ENCODE measurements around the gene CDC14B.

The CDC14B gene

DNA sequence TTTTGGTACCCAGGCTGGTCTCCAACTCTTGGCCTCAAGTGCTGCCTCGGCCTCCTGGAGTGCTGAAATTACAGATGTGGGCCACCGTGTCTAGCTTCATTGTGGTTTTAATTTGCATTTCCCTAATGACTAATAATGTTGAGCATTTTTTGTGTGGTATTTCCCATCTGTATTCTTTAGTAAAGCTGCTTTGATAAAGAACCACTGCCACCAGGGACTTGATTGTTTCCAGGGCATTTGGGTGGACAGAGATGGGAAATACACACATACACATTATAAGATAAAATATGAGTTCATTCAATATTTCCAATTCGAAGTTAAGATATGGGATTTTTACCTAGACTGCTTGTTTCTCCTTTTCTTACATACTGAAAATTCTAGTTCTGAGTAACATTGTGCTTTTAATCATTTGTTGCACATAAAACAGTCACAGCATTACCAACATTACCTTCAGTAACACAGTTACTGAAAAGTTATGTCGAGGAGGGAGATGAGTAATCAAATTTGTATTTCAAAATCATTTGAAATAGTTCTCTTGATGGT lies 140.7 kb downstream of the CDC14B start:
- TF ChIP-seq, protein P1, sequence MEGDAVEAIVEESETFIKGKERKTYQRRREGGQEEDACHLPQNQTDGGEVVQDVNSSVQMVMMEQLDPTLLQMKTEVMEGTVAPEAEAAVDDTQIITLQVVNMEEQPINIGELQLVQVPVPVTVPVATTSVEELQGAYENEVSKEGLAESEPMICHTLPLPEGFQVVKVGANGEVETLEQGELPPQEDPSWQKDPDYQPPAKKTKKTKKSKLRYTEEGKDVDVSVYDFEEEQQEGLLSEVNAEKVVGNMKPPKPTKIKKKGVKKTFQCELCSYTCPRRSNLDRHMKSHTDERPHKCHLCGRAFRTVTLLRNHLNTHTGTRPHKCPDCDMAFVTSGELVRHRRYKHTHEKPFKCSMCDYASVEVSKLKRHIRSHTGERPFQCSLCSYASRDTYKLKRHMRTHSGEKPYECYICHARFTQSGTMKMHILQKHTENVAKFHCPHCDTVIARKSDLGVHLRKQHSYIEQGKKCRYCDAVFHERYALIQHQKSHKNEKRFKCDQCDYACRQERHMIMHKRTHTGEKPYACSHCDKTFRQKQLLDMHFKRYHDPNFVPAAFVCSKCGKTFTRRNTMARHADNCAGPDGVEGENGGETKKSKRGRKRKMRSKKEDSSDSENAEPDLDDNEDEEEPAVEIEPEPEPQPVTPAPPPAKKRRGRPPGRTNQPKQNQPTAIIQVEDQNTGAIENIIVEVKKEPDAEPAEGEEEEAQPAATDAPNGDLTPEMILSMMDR (IDR thresholded peaks at IDR 0.05; ENCODE audit: extremely low read depth, missing control alignments) = no peak
- no peak for DNase-seq (ENCODE audit: low spot score)

DNA sequence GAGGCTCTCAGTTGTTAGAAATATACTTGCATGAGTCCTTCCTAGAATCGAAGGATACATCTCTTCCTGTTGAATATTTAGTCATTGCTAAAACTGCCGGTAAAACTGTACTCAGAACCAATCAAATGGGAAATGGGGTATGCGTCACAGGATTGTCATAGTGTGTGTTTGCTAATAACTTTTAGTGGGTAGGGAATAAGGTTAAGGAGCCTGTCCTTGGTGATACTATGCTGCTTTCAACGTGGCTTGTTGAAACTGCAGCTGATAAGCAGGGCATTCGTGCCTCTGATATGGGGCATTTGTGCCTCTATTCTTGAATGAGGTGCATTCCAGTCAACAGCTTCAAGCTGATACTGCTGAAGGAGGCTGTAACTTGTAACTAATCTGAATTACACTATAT lies 143.1 kb downstream of the CDC14B start:
- no peak for DNase-seq (ENCODE audit: low spot score)
- TF ChIP-seq, protein P1 (IDR thresholded peaks at IDR 0.05; ENCODE audit: extremely low read depth, missing control alignments) = no peak

DNA sequence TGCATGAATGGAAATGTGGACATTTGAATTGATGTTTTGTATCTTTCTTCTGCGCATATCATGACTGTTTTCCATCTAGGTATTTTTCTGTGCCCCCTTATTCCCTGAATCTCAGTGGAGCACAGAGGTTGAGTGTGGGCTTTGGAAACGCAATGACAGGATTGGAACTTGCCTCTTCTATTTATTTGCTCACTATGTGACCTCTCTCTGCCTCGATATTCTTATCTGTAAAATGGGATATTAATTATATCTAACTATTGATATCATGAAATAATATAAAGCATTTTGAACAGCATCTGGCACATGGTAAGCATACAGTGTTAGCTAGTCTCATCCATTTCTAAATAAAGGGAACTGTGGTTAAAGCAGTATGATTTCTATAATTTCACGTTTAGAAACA lies 143.6 kb downstream of the CDC14B start:
- TF ChIP-seq, protein P1 (IDR thresholded peaks at IDR 0.05; ENCODE audit: extremely low read depth, missing control alignments) = no peak
- no peak for DNase-seq (ENCODE audit: low spot score)

DNA sequence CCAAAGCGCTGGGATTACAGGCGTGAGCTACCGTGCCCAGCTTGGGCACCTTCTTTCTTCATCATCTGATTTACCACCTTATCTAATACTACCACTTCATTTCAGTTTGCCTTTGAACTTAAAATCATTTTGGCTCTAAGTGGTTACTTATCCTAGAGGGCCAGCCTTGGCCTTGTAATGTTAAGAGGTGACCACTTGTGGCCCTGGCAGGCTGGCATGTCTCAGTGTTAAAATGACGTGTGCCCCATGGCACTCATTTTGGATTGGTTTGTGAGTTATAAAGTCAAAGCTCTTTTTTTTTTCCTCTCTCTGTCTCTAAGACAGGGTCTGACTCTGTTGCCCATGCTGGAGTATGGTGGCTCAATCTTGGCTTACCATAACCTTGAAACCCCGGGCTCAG lies 151.9 kb downstream of the CDC14B start:
- no peak for DNase-seq (ENCODE audit: low spot score)
- TF ChIP-seq, protein P1 (IDR thresholded peaks at IDR 0.05; ENCODE audit: extremely low read depth, missing control alignments) = no peak

DNA sequence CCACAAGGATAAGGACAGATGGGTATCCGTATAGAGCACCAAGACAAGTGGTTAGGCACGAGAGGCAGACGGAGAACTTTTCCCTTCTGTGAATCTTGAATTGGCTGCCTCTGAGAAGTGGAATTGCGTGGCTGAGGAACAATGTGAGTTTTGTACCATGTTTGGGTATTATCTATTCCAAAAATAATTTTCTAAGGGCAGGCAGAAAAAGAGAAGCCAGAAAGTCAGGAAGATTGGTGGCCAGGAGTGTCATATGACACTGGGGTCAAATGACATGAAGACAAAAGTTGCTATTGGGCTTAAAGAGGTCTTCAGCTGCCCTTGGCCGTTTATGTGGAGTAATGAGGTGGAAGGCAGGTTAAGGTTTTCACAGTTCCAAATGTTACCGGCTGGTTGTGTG lies 155.2 kb downstream of the CDC14B start:
- TF ChIP-seq, protein P1 (IDR thresholded peaks at IDR 0.05; ENCODE audit: extremely low read depth, missing control alignments) = no peak
- DNase-seq (ENCODE audit: low spot score) = no peak

DNA sequence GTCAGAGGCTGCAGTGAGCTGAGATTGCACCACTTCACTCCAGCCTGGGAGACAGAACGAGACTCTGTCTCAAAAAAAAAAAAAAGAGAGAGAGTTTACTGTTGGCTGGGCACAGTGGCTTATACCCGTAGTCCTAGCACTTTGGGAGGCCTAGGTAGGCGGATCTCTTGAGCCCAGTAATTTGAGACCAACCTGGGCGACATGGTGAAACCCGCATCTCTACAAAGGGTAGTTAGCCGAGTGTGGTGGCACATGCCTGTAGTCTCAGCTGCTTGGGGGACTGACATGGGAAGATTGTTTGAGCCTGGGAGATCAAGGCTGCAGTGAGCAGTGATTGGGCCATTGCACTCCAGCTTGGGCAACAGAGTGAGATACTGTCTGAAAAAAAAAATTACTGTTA lies 157.1 kb downstream of the CDC14B start:
- DNase-seq (ENCODE audit: low spot score) = no peak
- TF ChIP-seq, protein P1 (IDR thresholded peaks at IDR 0.05; ENCODE audit: extremely low read depth, missing control alignments) = no peak

DNA sequence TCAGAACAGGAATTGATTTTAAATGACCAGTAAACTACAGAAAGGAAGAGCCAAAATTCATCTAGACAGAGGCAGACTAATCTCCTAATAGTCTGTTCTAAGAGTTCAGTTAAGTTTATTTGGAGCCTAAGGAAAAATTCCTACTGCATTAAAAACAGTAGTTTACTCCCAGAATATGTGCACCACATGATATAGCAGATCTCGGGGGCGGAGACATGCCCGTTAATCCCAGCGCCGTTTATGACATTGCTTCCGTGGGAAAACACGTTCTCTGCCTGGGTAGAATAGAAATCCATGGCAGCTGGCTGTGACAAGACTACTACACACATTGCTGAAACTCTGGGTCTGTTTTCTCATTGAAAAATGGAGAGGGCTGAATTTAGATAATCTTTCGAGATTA lies 158.3 kb downstream of the CDC14B start:
- DNase-seq (ENCODE audit: low spot score) = no peak
- TF ChIP-seq, protein P1 (IDR thresholded peaks at IDR 0.05; ENCODE audit: extremely low read depth, missing control alignments) = no peak
